Measurements from ENCODE around the gene HSF2BP.
A peak's percentile ranks its signal among the peaks of the same experiment; 100 is the strongest.
"Not testable (repeated sequence)": the region's sequence is repeated elsewhere in the genome, so short reads cannot be mapped to it uniquely, and the experiment has no call there.

The HSF2BP gene

DNA sequence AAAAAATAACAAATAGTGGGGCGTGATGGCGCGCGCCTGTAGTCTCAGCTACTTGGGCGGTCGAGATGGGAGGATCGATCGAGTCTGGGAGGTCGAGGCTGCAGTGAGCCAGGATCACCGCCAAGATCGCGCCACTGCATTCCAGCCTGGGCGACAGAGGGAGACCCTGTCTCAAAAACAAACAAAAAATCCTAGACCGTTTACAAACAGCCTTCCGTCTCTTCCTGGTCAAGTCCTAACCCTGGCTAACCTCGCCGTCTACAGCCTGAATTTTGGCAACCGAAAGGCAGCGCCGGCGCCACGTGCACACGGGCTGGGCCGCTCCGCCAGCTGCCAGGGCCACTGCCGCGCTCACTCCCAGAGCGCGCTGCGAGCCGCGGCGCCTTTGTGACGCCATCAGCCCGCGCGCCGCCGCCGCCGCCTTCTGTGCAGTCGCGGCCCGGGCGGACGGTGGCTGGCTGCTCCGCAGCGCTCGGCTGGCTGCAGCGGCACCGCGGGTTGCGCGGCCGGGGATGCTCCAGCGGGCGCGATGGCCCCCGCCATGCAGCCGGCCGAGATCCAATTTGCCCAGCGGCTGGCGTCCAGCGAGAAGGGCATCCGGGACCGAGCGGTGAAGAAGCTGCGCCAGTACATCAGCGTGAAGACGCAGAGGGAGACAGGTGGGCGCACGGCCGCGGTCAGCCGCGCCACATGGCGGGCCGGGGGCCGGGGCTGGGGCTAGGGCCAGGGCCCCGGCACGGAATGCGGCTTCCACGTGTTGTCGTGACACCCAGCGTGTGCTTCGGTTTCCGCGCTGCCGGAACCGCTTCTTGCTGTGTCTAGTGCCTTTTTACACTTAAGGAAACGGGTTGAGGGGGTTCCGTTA lies at the start of gene HSF2BP, which contains the start of gene RRP1B:
Gene HSF2BP (minus strand): TSS at position 353 of the 865 bp plus-strand sequence. CDS start 1,392 bp downstream, outside the sequence.
Gene RRP1B (plus strand): TSS at position 425 of the 865 bp plus-strand sequence. CDS start 105 bp downstream, at position 530.
- Histone ChIP-seq H3K9ac (ENCODE audit: low read length) (peak within 1 kb of the TSS; percentile 86), H3K27me3 (ENCODE audit: control insufficient read depth, insufficient read depth, low read length) (no peaks in the 10 kb centered on the region), H3K36me3 (ENCODE audit: control insufficient read depth, low read depth, low read length) (peaks cover 26% of the 10 kb centered on the region), H3K27ac (ENCODE audit: low read length) (peak within 1 kb of the TSS; percentile 8), H3K9me3 (ENCODE audit: control insufficient read depth, low read depth, low read length) (no peaks in the 10 kb centered on the region), H3K4me1 (ENCODE audit: control insufficient read depth, low read depth, low read length) (no peaks in the 10 kb centered on the region), H3K4me3 (ENCODE audit: low read length) (peak within 1 kb of the TSS; percentile 75)

DNA sequence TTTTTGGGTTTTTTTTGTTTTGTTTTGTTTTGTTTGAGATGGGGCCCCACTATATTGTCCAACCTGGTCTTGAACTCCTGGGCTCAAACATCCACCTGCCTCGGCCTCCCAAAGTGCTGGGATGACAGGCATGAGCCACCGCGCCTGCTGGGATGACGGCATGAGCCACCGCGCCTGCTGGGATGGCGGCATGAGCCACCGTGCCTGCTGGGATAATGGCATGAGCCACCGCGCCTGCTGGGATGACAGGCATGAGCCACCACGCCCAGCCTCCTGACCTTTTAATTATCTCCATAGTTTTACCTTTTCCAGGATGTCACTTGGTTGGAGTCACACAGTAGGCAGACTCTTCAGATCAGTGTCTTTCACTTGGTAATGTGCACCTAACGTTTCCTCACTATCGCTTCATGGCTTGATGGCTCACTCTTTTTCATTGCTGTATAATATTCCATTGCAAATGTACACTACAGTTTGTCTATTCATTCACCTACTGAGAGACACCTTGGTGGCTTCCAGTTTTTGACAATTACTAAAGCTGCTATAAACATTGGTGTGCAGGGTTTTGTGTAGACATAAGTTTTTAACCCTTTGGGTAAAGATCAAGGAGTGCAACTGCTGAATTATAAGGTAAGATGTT lies 49.6 kb upstream of the HSF2BP start:
- no peaks in the 10 kb centered on the region for H3K27me3 ChIP-seq (ENCODE audit: control insufficient read depth, insufficient read depth, low read length)
- H3K27ac ChIP-seq (ENCODE audit: low read length) = no peak overlapping the region
- H3K36me3 ChIP-seq (ENCODE audit: control insufficient read depth, low read depth, low read length) = no peaks in the 10 kb centered on the region
- peaks cover 9% of the 10 kb centered on the region for H3K4me1 ChIP-seq (ENCODE audit: control insufficient read depth, low read depth, low read length)
- H3K4me3 ChIP-seq (ENCODE audit: low read length) = no peak overlapping the region
- no peak overlapping the region for H3K9ac ChIP-seq (ENCODE audit: low read length)
- no peaks in the 10 kb centered on the region for H3K9me3 ChIP-seq (ENCODE audit: control insufficient read depth, low read depth, low read length)

- no peaks in the 10 kb centered on the region for H3K9me3 ChIP-seq (ENCODE audit: control insufficient read depth, low read depth, low read length)
- H3K9ac ChIP-seq (ENCODE audit: low read length) = no peak overlapping the region
- no peaks in the 10 kb centered on the region for H3K36me3 ChIP-seq (ENCODE audit: control insufficient read depth, low read depth, low read length)
- H3K4me3 ChIP-seq (ENCODE audit: low read length) = no peak overlapping the region
- H3K27me3 ChIP-seq (ENCODE audit: control insufficient read depth, insufficient read depth, low read length) = no peaks in the 10 kb centered on the region
- H3K27ac ChIP-seq (ENCODE audit: low read length) = no peak overlapping the region
- H3K4me1 ChIP-seq (ENCODE audit: control insufficient read depth, low read depth, low read length) = peaks cover 16% of the 10 kb centered on the region
Observed at GRCh38 chr21:43707462-43707861, 48.2 kb upstream of the HSF2BP start.

GRCh38 chr21:43703035-43703880 lies 44.0 kb upstream of the HSF2BP start:
- no peaks in the 10 kb centered on the region for H3K36me3 ChIP-seq (ENCODE audit: control insufficient read depth, low read depth, low read length)
- H3K4me1 ChIP-seq (ENCODE audit: control insufficient read depth, low read depth, low read length) = peaks cover 11% of the 10 kb centered on the region
- H3K9ac ChIP-seq (ENCODE audit: low read length) = no peak overlapping the region
- H3K4me3 ChIP-seq (ENCODE audit: low read length) = no peak overlapping the region
- no peaks in the 10 kb centered on the region for H3K9me3 ChIP-seq (ENCODE audit: control insufficient read depth, low read depth, low read length)
- no peaks in the 10 kb centered on the region for H3K27me3 ChIP-seq (ENCODE audit: control insufficient read depth, insufficient read depth, low read length)
- no peak overlapping the region for H3K27ac ChIP-seq (ENCODE audit: low read length)

GRCh38 chr21:43702785-43703034 lies 43.4 kb upstream of the HSF2BP start:
- Histone ChIP-seq H3K4me3 (ENCODE audit: low read length) (no peak overlapping the region), H3K9ac (ENCODE audit: low read length) (no peak overlapping the region), H3K4me1 (ENCODE audit: control insufficient read depth, low read depth, low read length) (peaks cover 11% of the 10 kb centered on the region), H3K9me3 (ENCODE audit: control insufficient read depth, low read depth, low read length) (no peaks in the 10 kb centered on the region), H3K27me3 (ENCODE audit: control insufficient read depth, insufficient read depth, low read length) (no peaks in the 10 kb centered on the region), H3K27ac (ENCODE audit: low read length) (no peak overlapping the region), H3K36me3 (ENCODE audit: control insufficient read depth, low read depth, low read length) (no peaks in the 10 kb centered on the region)

GRCh38 chr21:43701936-43702784 lies 42.9 kb upstream of the HSF2BP start:
- no peaks in the 10 kb centered on the region for H3K27me3 ChIP-seq (ENCODE audit: control insufficient read depth, insufficient read depth, low read length)
- H3K9me3 ChIP-seq (ENCODE audit: control insufficient read depth, low read depth, low read length) = no peaks in the 10 kb centered on the region
- H3K36me3 ChIP-seq (ENCODE audit: control insufficient read depth, low read depth, low read length) = no peaks in the 10 kb centered on the region
- H3K9ac ChIP-seq (ENCODE audit: low read length) = no peak overlapping the region
- no peak overlapping the region for H3K27ac ChIP-seq (ENCODE audit: low read length)
- H3K4me1 ChIP-seq (ENCODE audit: control insufficient read depth, low read depth, low read length) = peaks cover 11% of the 10 kb centered on the region
- H3K4me3 ChIP-seq (ENCODE audit: low read length) = no peak overlapping the region

GRCh38 chr21:43699933-43700599 lies 40.8 kb upstream of the HSF2BP start:
- H3K4me3 ChIP-seq (ENCODE audit: low read length) = no peak overlapping the region
- no peak overlapping the region for H3K9ac ChIP-seq (ENCODE audit: low read length)
- H3K27me3 ChIP-seq (ENCODE audit: control insufficient read depth, insufficient read depth, low read length) = no peaks in the 10 kb centered on the region
- no peaks in the 10 kb centered on the region for H3K36me3 ChIP-seq (ENCODE audit: control insufficient read depth, low read depth, low read length)
- H3K4me1 ChIP-seq (ENCODE audit: control insufficient read depth, low read depth, low read length) = peaks cover 11% of the 10 kb centered on the region
- no peak overlapping the region for H3K27ac ChIP-seq (ENCODE audit: low read length)
- no peaks in the 10 kb centered on the region for H3K9me3 ChIP-seq (ENCODE audit: control insufficient read depth, low read depth, low read length)

GRCh38 chr21:43699492-43699777 lies 40.1 kb upstream of the HSF2BP start:
- not testable (repeated sequence) for H3K27ac ChIP-seq (ENCODE audit: low read length); H3K9me3 ChIP-seq (ENCODE audit: control insufficient read depth, low read depth, low read length); H3K27me3 ChIP-seq (ENCODE audit: control insufficient read depth, insufficient read depth, low read length); H3K36me3 ChIP-seq (ENCODE audit: control insufficient read depth, low read depth, low read length); H3K4me3 ChIP-seq (ENCODE audit: low read length); H3K9ac ChIP-seq (ENCODE audit: low read length)
- peaks cover 11% of the 10 kb centered on the region for H3K4me1 ChIP-seq (ENCODE audit: control insufficient read depth, low read depth, low read length)

- Histone ChIP-seq H3K9ac (ENCODE audit: low read length) (no peak overlapping the region), H3K4me3 (ENCODE audit: low read length) (no peak overlapping the region), H3K27ac (ENCODE audit: low read length) (no peak overlapping the region), H3K36me3 (ENCODE audit: control insufficient read depth, low read depth, low read length) (peaks cover 18% of the 10 kb centered on the region), H3K9me3 (ENCODE audit: control insufficient read depth, low read depth, low read length) (no peaks in the 10 kb centered on the region), H3K4me1 (ENCODE audit: control insufficient read depth, low read depth, low read length) (peaks cover 5% of the 10 kb centered on the region), H3K27me3 (ENCODE audit: control insufficient read depth, insufficient read depth, low read length) (no peaks in the 10 kb centered on the region)
Observed at GRCh38 chr21:43697758-43698643, 38.7 kb upstream of the HSF2BP start.

DNA sequence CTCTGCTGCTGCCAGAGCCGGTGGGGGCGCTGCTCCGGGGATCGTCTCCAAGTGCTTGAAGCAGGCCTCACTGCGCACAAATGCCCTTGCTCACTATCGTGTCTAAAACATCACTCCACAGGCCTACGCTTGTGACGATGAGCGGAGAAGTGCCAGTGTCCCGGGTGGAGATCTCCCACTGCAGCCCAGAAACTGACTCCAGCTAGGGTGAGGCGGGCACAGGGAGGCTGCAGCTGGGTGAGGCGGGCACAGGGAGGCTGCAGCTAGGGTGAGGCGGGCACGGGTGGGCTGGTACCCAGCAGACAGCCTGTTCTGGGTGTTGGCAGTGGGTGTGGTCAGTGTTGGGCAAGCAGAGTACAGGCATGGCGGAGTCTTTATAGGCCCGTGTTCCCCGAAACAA lies 36.9 kb upstream of the HSF2BP start:
- Histone ChIP-seq H3K9me3 (ENCODE audit: control insufficient read depth, low read depth, low read length) (no peaks in the 10 kb centered on the region), H3K4me1 (ENCODE audit: control insufficient read depth, low read depth, low read length) (no peaks in the 10 kb centered on the region), H3K27me3 (ENCODE audit: control insufficient read depth, insufficient read depth, low read length) (no peaks in the 10 kb centered on the region), H3K9ac (ENCODE audit: low read length) (no peak overlapping the region), H3K36me3 (ENCODE audit: control insufficient read depth, low read depth, low read length) (peaks cover 31% of the 10 kb centered on the region), H3K4me3 (ENCODE audit: low read length) (no peak overlapping the region), H3K27ac (ENCODE audit: low read length) (no peak overlapping the region)
